Activated CD8-positive, alpha-beta T cell treated with anti-CD3 and anti-CD28 coated beads for 36 hours (primary cell): ENCODE data around the gene TEKTIP1. TPM values are rescaled to one million over a fixed set of nuclear protein-coding genes. Genes with fewer than 3 reads are reported as not detected.
"Not testable (repeated sequence)": the region's sequence is repeated elsewhere in the genome, so short reads cannot be mapped to it uniquely, and the experiment has no call there.

Experiments
- ATAC-seq: fragments of 200-7000 bp; cut with Tn5 transposase; one replicate; pipeline ENCODE4 v1.10.0; 2021; ENCODE audit warnings: mild to moderate bottlenecking, moderate library complexity
- CTCF ChIA-PET: fragments of 350-600 bp; sonication (Branson Sonifier 250); formaldehyde crosslinking; loops from one replicate; lab custom pipeline; 2021; ENCODE audit warnings: antibody characterized with exemption; lab: Charles Lee
- POLR2A ChIA-PET: fragments of 350-600 bp; sonication (Branson Sonifier 250); formaldehyde crosslinking; loops from one replicate; lab custom pipeline; 2021; ENCODE audit warnings: antibody characterized with exemption; lab: Charles Lee
- DNase-seq: peaks from one replicate; pipeline ENCODE4 v3.0.0-alpha.2; 2020
- H3K27ac Mint-ChIP-seq: one replicate; pipeline ENCODE4 v1.8.0; 2021; ENCODE audit warnings: mild to moderate bottlenecking, mixed read lengths
- H3K27me3 Mint-ChIP-seq: one replicate; pipeline ENCODE4 v1.8.0; 2021; ENCODE audit warnings: mixed read lengths
- H3K36me3 Mint-ChIP-seq: one replicate; pipeline ENCODE4 v1.8.0; 2021; ENCODE audit warnings: low read depth, mixed read lengths
- H3K4me1 Mint-ChIP-seq: one replicate; pipeline ENCODE4 v1.8.0; 2021; ENCODE audit warnings: low read depth, mixed read lengths
- H3K4me3 Mint-ChIP-seq: one replicate; pipeline ENCODE4 v1.8.0; 2021; ENCODE audit warnings: mild to moderate bottlenecking, moderate library complexity, mixed read lengths
- H3K9me3 Mint-ChIP-seq: one replicate; pipeline ENCODE4 v1.8.0; 2021; ENCODE audit warnings: mixed read lengths
- CTCF ChIP-seq: fragments of 200-600 bp; IDR thresholded peaks from one replicate; pipeline ENCODE4 v1.8.0; 2022; ENCODE audit warnings: antibody characterized with exemption, mild to moderate bottlenecking
- intact Hi-C: fragments of 100-400 bp; cut with micrococcal nuclease; formaldehyde crosslinking; loops from one replicate; pipeline ENCODE4 v1.10.0; 2022
- total RNA-seq, 2 experiments: library from RNA; stranded (reverse); gene quantifications; one replicate each; pipeline ENCODE4 v1.2.3, GENCODE V29; 2021

The TEKTIP1 gene
- total RNA-seq, 2 experiments from 2014 or later, result 1.6 to 2.4 TPM

GRCh38 chr19:3576696-3577443 is 37.9 kb downstream of the TEKTIP1 start:
- POLR2A ChIA-PET, result no interaction called here

GRCh38 chr19:3577723-3578344 is 38.9 kb downstream of the TEKTIP1 start:
- peaks cover 13% of the 10 kb centered on the region for H3K36me3 Mint-ChIP-seq
- TF ChIP-seq CTCF, result no peak
- H3K27ac Mint-ChIP-seq, result no peak overlapping the region
- ChIA-PET CTCF (interaction anchor here (1.1 kb wide), 1 partner anchor 9 kb away, joined by 4 read pairs; no protein-coding TSS in a partner anchor), POLR2A (no interaction called here)
- intact Hi-C loops, result no loop called here
- H3K4me3 Mint-ChIP-seq, result no peak overlapping the region
- no peaks in the 10 kb centered on the region for H3K27me3 Mint-ChIP-seq
- ATAC-seq, result no peak
- H3K9me3 Mint-ChIP-seq, result no peaks in the 10 kb centered on the region
- no peak for DNase-seq
- peaks cover 4% of the 10 kb centered on the region for H3K4me1 Mint-ChIP-seq

More at GRCh38 chr19:3576696-3577443, 37.9 kb downstream of the TEKTIP1 start:
- H3K27ac Mint-ChIP-seq, result no peak overlapping the region
- H3K36me3 Mint-ChIP-seq, result peaks cover 13% of the 10 kb centered on the region
- H3K4me3 Mint-ChIP-seq, result no peak overlapping the region
- no peak for DNase-seq
- TF ChIP-seq CTCF, result no peak
- H3K27me3 Mint-ChIP-seq, result no peaks in the 10 kb centered on the region
- CTCF ChIA-PET, result no interaction called here
- intact Hi-C loops, result no loop called here
- peaks cover 7% of the 10 kb centered on the region for H3K4me1 Mint-ChIP-seq
- no peaks in the 10 kb centered on the region for H3K9me3 Mint-ChIP-seq
- no peak for ATAC-seq

GRCh38 chr19:3578390-3578789 is 39.4 kb downstream of the TEKTIP1 start:
- CTCF ChIA-PET, result interaction anchor here (1.1 kb wide), 1 partner anchor 8 kb away, joined by 4 read pairs; no protein-coding TSS in a partner anchor
- intact Hi-C loops, result no loop called here

GRCh38 chr19:3580156-3580934 is 41.4 kb downstream of the TEKTIP1 start:
- ATAC-seq (no peak), DNase-seq (no peak)
- no peaks in the 10 kb centered on the region for H3K4me1 Mint-ChIP-seq
- ChIA-PET POLR2A (interaction anchor here (0.6 kb wide), 1 partner anchor 370 kb away, joined by 3 read pairs; no protein-coding TSS in a partner anchor), CTCF (no interaction called here)
- H3K27ac Mint-ChIP-seq, result no peak overlapping the region
- intact Hi-C loops, result no loop called here
- H3K27me3 Mint-ChIP-seq, result no peaks in the 10 kb centered on the region
- peaks cover 4% of the 10 kb centered on the region for H3K36me3 Mint-ChIP-seq
- no peak for TF ChIP-seq CTCF
- no peaks in the 10 kb centered on the region for H3K9me3 Mint-ChIP-seq
- no peak overlapping the region for H3K4me3 Mint-ChIP-seq

More at GRCh38 chr19:3578390-3578789, 39.4 kb downstream of the TEKTIP1 start:
- ATAC-seq, result no peak
- DNase-seq, result no peak
- POLR2A ChIA-PET, result no interaction called here
- no peak overlapping the region for H3K27ac Mint-ChIP-seq
- H3K9me3 Mint-ChIP-seq, result no peaks in the 10 kb centered on the region
- TF ChIP-seq CTCF, result no peak
- no peak overlapping the region for H3K4me3 Mint-ChIP-seq
- H3K27me3 Mint-ChIP-seq, result no peaks in the 10 kb centered on the region
- peaks cover 4% of the 10 kb centered on the region for H3K4me1 Mint-ChIP-seq
- peaks cover 13% of the 10 kb centered on the region for H3K36me3 Mint-ChIP-seq

GRCh38 chr19:3581792-3582191 is 42.8 kb downstream of the TEKTIP1 start:
- H3K27me3 Mint-ChIP-seq, H3K36me3 Mint-ChIP-seq, H3K4me3 Mint-ChIP-seq, DNase-seq, intact Hi-C loops, POLR2A ChIA-PET, H3K9me3 Mint-ChIP-seq, ATAC-seq, H3K4me1 Mint-ChIP-seq, H3K27ac Mint-ChIP-seq: not testable (repeated sequence)
- CTCF ChIA-PET, result interaction anchor here (0.7 to 1.4 kb wide), 3 partner anchors 37 to 143 kb away, joined by 3 read pairs; no protein-coding TSS in a partner anchor

- H3K4me3 Mint-ChIP-seq, H3K27ac Mint-ChIP-seq, DNase-seq, ATAC-seq, H3K4me1 Mint-ChIP-seq, H3K36me3 Mint-ChIP-seq, H3K27me3 Mint-ChIP-seq, H3K9me3 Mint-ChIP-seq, intact Hi-C loops: not testable (repeated sequence)
- ChIA-PET POLR2A (interaction anchor here (1.3 kb wide), 1 partner anchor 17 kb away, joined by 3 read pairs; no protein-coding TSS in a partner anchor), CTCF (interaction anchor here (1.2 to 2.3 kb wide), 5 partner anchors 12 to 44 kb away, joined by 3 to 16 read pairs (median 5); no protein-coding TSS in a partner anchor)
Observed at GRCh38 chr19:3584036-3584802, 45.2 kb downstream of the TEKTIP1 start.
